Measurements from ENCODE around the gene THSD7A. TPM values are rescaled to one million over a fixed set of nuclear protein-coding genes. Genes with fewer than 3 reads are reported as not detected.

THSD7A gene
- total and polyA plus RNA-seq, 2 of the 8 experiments (the other 6 are each of a cell fraction or from before 2014, with no cell fraction given): 0.44 to 1.2 TPM

- TF ChIP-seq CHD7 (IDR thresholded peaks at IDR 0.05; ENCODE audit: insufficient replicate concordance, low read length) (no peak), POU5F1 (IDR thresholded peaks at IDR 0.05; ENCODE audit: low read depth, low read length) (no peak), JUN (IDR thresholded peaks at IDR 0.05; ENCODE audit: low read depth, low read length) (no peak), E2F6 (IDR thresholded peaks at IDR 0.05) (no peak), CTBP2 (IDR thresholded peaks at IDR 0.05; ENCODE audit: borderline replicate concordance, insufficient read depth, insufficient read length, low read length) (no peak), SIRT6 (IDR thresholded peaks at IDR 0.05; ENCODE audit: low read length) (no peak), BACH1 (IDR thresholded peaks at IDR 0.05; ENCODE audit: low read length) (no peak), SAP30 (IDR thresholded peaks at IDR 0.05; ENCODE audit: insufficient read depth, insufficient replicate concordance, low read length) (no peak)
Observed at GRCh38 chr7:11743548-11743947, 88.5 kb downstream of the THSD7A start (continued).

Data from H1 (cell line).